GM19240 (cell line): ENCODE data around the gene SKAP1.

Source experiments
- DNase-seq: peaks from one replicate; pipeline ENCODE4 v3.0.0; 2011; ENCODE audit warnings: low spot score; ENCODE audit not compliant: insufficient read length

SKAP1 gene

GRCh38 chr17:48178317-48178716 is 251.7 kb downstream of the SKAP1 start:
- no peak for DNase-seq

GRCh38 chr17:48177816-48178215 is 252.2 kb downstream of the SKAP1 start:
- DNase-seq = no peak

- DNase-seq = no peak
Measured at GRCh38 chr17:48176471-48176855, 253.6 kb downstream of the SKAP1 start.

GRCh38 chr17:48175692-48176470 is 254.1 kb downstream of the SKAP1 start:
- no peak for DNase-seq

GRCh38 chr17:48174833-48175523 is 255.0 kb downstream of the SKAP1 start:
- no peak for DNase-seq

GRCh38 chr17:48173191-48173984 is 256.6 kb downstream of the SKAP1 start:
- DNase-seq = no peak

- no peak for DNase-seq
Measured at GRCh38 chr17:48169926-48170325, 260.1 kb downstream of the SKAP1 start.

GRCh38 chr17:48163809-48164208 is 266.2 kb downstream of the SKAP1 start:
- no peak for DNase-seq

GRCh38 chr17:48162946-48163506 is 267.0 kb downstream of the SKAP1 start:
- no peak for DNase-seq

- no peak for DNase-seq
Measured at GRCh38 chr17:48162306-48162934, 267.6 kb downstream of the SKAP1 start.

GRCh38 chr17:48161127-48161905 is 268.7 kb downstream of the SKAP1 start:
- no peak for DNase-seq

- DNase-seq = no peak
Measured at GRCh38 chr17:48160177-48161081, 269.6 kb downstream of the SKAP1 start.

- no peak for DNase-seq
Measured at GRCh38 chr17:48159232-48159631, 270.8 kb downstream of the SKAP1 start.

- no peak for DNase-seq
Measured at GRCh38 chr17:48155889-48156611, 274.0 kb downstream of the SKAP1 start.

GRCh38 chr17:48153691-48154358 is 276.2 kb downstream of the SKAP1 start:
- no peak for DNase-seq

- no peak for DNase-seq
Measured at GRCh38 chr17:48152289-48152688, 277.7 kb downstream of the SKAP1 start.

GRCh38 chr17:48151220-48151619 is 278.8 kb downstream of the SKAP1 start:
- DNase-seq = no peak

- DNase-seq = no peak
Measured at GRCh38 chr17:48150597-48151001, 279.4 kb downstream of the SKAP1 start.
